Measurements from ENCODE around the gene CYP4F3.
"Not testable (repeated sequence)": the region's sequence is repeated elsewhere in the genome, so short reads cannot be mapped to it uniquely, and the experiment has no call there.

CYP4F3 gene, protein sequence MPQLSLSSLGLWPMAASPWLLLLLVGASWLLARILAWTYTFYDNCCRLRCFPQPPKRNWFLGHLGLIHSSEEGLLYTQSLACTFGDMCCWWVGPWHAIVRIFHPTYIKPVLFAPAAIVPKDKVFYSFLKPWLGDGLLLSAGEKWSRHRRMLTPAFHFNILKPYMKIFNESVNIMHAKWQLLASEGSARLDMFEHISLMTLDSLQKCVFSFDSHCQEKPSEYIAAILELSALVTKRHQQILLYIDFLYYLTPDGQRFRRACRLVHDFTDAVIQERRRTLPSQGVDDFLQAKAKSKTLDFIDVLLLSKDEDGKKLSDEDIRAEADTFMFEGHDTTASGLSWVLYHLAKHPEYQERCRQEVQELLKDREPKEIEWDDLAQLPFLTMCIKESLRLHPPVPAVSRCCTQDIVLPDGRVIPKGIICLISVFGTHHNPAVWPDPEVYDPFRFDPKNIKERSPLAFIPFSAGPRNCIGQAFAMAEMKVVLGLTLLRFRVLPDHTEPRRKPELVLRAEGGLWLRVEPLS

GRCh38 chr19:15640294-15640903 is at the start of gene CYP4F3:
TSS of gene CYP4F3 (plus strand) at chr19:15640897. CDS start at chr19:15641416, 519 bp downstream.
- DNase-seq (ENCODE audit: low spot score) = peak; percentile 85

- DNase-seq (ENCODE audit: low spot score) = no peak
Measured at GRCh38 chr19:15591796-15592195, 48.9 kb upstream of the CYP4F3 start.

DNA sequence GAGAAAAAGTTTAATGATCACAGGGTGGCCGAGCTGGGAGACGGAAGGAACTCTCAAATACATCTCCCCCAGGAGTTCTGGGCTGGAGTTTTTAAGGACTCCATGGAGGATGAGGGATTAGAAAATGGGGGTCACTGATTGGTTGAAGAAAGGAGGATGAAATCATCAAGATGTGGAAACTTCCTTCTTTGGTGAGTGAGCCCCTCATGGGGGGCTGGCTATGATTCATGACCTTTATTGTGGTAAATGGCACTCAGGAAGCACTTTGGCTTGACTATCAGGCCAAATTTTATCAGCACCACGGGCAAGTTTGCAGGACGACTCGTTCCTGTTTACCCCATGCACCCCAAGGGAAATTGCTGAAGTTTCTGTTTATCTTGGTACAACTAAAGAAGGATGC is 48.2 kb upstream of the CYP4F3 start:
- not testable (repeated sequence) for DNase-seq (ENCODE audit: low spot score)

GRCh38 chr19:15593766-15594165 is 46.9 kb upstream of the CYP4F3 start:
- DNase-seq (ENCODE audit: low spot score) = peak; percentile 26

DNA sequence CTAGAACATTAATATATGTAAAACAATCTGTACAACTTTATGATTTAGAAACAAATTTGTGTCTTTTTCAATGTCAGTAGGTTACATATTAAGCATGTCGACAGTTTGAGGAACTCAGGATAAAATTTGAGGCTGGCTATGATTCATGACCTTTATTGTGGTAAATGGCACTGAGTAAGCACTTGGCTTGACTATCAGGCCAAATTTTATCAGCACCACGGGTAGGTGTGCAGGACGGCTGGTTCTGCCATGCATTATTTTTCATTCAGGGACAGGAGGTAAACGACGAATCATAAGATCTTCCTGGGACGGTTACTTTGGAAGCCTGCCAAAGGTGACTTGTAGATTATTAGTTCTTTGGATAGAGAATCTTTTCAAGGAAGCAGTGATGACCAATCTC is 45.6 kb upstream of the CYP4F3 start:
- peak; percentile 73 for DNase-seq (ENCODE audit: low spot score)

DNA sequence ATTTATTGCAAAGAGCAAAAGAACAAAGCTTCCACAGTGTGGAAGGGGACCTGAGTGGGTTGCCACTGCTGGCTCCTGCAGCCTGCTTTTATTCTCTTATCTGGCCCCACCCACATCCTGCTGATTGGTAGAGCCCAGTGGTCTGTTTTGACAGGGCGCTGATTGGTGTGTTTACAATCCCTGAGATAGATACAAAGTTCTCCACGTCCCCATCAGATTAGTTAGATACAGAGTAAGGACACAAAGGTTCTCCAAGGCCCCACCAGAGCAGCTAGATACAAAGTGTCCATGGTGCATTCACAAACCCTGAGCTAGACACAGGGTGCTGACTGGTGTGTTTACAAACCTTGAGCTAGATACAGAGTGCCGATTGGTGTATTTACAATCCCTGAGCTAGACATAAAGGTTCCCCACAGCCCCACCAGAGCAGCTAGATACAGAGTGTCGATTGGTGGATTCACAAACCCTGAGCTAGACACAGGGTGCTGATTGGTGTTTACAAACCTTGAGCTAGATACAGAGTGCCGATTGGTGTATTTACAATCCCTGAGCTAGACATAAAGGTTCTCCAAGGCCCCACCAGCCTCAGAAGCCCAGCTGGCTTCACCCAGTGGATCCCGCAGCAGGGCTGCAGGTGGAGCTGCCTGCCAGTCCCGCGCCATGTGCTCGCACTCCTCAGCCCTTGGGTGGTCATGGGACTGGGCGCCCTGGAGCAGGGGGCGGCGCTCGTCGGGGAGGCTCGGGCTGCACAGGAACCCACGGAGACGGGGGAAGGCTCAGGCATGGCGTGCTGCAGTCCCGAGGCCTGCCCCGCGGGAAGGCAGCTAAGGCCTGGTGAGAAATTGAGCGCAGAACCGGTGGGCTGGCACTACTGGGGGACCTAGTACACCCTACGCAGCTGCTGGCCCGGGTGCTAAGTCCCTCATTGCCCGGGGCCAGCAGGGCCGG is 32.4 kb upstream of the CYP4F3 start:
- not testable (repeated sequence) for DNase-seq (ENCODE audit: low spot score)

DNA sequence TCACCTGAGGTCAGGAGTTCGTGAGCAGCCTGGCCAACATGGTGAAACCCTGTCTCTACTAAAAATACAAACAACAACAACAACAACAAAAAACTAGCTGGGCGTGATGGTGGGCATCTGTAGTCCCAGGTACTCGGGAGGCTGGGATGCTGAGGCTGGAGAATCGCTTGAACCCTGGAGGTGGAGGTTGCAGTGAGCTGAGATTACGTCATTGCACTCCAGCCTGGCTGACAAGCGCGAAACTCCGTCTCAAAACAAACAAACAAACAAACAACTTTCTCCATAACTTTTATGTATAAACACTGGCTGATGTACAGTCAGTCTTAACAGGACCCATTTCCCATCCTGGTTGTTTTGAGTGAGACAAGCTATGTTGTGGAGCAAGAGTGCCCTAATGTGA is 31.4 kb upstream of the CYP4F3 start:
- no peak for DNase-seq (ENCODE audit: low spot score)

DNA sequence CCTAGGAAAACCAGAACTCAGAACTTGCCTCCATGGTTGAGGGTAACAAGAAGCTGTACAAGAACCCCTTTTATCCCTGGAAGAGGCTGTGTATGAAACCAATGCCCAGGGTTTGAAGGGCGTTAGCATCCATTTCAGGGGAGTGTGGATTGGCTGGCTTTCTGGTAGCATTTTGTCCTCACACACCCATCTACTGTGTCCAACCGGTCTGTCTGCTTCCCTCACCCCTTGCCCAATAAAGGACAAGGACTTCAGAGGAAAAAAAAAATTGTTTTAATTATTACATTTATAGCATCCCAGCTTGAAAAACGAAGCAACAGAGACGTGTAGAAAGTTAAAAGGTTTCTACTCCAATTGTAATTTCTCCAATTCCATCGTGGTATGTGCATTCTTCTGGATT is 28.4 kb upstream of the CYP4F3 start:
- DNase-seq (ENCODE audit: low spot score) = no peak

DNA sequence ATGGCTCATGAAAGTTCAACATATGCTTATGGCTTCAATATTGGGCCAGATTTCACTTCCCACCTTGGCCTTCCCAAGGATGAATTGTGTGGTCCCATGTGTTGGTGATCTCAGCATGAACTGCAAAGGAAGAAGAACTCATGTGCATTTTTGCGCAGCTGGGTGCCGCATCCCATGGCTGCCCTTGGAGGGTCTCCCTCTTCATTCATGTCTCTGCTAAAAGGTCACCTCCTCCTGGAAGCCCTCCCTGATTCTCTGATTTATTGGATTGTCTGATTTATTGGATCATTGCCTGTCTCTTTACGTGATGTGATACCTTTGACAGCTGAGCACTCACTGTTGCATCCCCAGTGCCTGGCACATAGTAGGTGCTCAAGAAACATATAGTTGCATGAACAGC is 27.4 kb upstream of the CYP4F3 start:
- no peak for DNase-seq (ENCODE audit: low spot score)

DNA sequence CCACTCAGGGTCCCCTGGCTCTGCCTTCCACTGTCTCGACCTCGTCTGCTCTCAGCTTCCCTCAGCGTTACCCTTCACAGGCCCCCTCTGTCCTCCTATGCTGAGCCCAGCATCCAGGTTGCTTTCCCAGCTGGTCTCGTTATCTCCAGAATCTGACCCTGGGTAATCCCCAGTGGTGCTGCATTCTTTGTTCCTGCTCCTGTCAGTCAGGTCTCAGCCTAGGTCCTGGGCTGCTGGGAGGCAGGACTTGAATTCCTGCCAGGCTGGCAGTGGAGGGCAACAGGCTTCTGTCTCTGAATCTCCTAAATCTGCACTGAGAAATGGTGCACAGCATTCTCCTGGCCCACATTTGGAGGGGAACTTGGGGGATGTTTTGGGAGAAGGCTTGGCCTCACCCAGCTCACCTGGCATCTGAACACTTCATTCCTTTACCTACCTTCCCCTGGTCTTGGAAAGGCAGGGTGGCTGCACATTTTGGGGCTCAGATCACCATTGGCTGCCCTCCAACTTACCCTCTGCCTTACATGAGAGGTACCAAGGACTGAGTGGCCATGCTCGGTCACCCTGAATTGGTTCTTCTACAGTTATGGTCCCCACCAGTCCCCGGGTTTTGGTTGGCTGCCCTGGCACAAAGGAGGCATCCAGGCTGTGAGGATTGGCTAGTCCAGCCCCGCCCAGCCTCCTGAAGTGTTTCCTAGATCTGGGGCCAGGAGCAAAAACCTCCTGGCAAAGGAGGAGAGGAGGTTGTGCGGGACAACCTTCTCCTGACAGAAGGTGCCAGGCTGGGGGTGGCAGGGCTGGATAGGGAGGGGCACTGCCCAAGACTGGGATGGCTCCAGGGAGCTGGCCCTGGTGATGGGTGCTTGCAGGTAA is 26.0 kb upstream of the CYP4F3 start, which contains the start of gene CYP4F8:
Gene CYP4F8 (plus strand): TSS at position 712 of the 873 bp plus-strand sequence. CDS start 399 bp downstream, outside the sequence.
- DNase-seq (ENCODE audit: low spot score) = no peak

GRCh38 chr19:15615526-15615925 is 25.2 kb upstream of the CYP4F3 start:
- DNase-seq (ENCODE audit: low spot score) = no peak

DNA sequence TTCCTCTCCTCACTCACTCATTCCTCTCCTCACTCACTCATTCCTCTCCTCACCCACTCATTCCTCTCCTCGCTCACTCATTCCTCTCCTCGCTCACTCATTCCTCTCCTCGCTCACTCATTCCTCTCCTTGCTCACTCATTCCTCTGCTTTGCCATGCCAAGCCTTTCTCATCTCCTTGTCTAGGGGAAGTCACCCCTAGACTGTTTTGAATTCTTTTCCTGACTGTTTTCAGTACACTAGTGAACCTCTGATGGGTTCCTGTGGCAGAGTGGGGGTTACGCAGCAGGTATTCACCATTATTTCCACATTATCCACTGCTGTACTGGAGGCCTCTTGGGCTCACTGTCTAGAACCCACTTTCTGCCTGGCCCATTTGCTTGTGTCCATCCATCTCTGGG is 24.5 kb upstream of the CYP4F3 start:
- no peak for DNase-seq (ENCODE audit: low spot score)

DNA sequence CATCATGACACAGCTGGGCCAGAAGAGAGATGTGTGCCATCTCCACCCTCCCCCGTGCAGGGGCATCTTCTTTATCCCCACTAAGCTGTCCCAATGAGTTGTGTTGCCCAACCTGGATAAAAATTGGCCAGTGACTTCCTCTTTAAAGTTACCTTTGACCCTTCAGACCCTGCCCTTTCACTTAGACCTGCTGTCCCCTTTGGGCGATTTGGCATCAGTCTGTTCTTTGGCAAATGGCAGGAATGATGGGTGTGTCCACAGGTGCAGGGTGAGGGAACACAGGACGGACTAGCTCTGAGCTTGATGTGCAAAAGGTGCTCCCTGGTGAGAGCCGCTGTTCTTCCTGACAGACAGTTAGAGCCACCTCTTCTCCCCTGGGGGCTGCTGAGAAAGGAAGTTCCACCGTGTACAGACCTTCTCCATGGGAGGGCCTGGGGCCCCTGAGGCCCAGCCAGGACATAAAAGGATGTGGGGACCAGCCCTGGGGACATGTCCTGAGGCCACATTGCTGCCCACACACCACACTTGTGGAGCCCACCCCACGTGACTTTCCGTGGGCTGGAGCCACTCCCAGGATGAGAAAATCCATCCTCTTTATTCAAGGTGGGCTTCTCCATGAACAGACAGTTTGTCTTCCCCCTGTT is 23.9 kb upstream of the CYP4F3 start:
- DNase-seq (ENCODE audit: low spot score) = no peak

GRCh38 chr19:15618321-15618720 is 22.4 kb upstream of the CYP4F3 start:
- DNase-seq (ENCODE audit: low spot score) = no peak

DNA sequence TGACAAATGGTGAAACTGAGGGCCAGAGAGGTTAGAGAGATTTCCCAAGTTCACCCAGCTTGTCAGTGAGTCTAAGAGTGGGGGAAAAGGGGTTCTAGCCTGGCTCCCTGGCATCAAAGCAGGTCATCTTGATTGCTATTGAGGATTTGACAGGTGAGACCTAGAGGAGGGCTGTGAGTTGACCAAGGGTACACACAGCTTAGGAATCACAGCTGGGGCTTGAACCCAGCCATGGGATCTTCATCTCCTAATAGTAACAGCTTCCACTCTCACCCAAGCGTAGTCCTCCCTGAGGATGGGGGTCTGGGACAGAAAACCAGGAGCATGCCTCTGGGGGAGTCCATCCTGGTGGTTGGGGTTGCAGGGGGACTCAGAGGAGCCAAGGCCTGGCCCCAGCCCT is 18.9 kb upstream of the CYP4F3 start:
- DNase-seq (ENCODE audit: low spot score) = no peak

- no peak for DNase-seq (ENCODE audit: low spot score)
Measured at GRCh38 chr19:15622991-15623390, 17.7 kb upstream of the CYP4F3 start.

DNA sequence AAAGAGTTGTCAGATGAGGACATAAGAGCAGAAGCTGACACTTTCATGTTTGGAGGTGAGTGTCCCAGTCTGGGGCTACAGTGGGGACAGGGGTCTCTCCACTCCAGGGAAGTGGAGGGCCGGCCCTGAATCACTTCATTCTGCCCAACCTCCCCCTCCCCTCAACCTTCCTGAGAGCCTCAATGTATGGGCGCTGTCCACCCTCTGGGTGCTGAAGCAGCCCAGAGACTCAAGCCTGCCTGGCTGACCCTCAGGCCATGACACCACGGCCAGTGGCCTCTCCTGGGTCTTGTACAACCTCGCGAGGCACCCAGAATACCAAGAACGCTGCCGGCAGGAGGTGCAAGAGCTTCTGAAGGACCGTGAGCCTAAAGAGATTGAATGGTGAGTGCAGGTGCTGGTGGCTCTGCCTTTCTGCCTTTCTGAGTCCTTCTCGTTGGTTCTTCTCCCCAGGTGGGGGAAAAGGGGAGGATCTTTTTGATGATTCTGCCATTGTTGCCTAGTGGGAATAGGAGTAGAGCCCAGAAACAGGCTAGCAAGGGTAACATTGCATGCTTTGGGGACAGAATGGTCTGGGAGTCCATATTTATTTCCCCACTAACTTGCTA is 16.9 kb upstream of the CYP4F3 start:
- DNase-seq (ENCODE audit: low spot score) = no peak

DNA sequence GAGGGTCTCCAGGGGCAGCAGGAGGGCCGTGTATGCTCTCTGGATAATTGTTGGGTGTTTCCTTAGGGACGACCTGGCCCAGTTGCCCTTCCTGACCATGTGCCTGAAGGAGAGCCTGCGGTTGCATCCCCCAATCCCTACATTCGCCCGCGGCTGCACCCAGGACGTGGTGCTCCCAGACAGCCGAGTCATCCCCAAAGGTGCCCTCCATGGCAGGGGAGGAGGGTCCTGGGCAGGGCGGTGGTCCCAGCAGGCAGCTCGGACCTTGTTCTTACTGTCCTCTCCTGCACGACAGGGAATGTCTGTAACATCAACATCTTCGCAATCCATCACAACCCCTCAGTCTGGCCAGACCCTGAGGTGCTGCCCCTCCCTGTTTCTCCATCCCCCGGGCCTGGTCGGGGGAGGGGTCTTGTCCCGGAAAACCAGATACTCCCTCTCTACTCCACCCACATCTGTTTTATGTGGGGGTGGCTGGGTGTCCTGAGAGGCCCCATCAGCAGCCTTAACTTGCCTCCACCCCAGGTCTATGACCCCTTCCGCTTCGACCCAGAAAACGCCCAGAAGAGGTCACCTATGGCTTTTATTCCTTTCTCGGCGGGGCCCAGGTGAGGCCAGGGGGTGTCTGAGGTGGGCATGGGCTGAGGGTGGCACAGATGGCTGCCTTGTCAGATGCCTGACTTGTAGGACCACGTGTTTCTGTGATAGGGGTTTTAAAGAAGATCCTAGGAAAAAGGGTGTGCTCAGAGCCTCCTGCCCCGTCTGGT is 12.3 kb upstream of the CYP4F3 start:
- DNase-seq (ENCODE audit: low spot score) = no peak

Data from kidney tubule cell (primary cell).